GM19043 (cell line): ENCODE data around the gene DNMT3L.
"Not testable (repeated sequence)": the region's sequence is repeated elsewhere in the genome, so short reads cannot be mapped to it uniquely, and the experiment has no call there.

Experiments used
- ATAC-seq: cut with Tn5 transposase; IDR thresholded peaks from one replicate; pipeline ENCODE4 v1.9.1; 2021; ENCODE audit warnings: low read depth; ENCODE audit not compliant: unreplicated experiment

DNMT3L gene

GRCh38 chr21:44261675-44262295 lies at the start of gene DNMT3L:
TSS of gene DNMT3L (minus strand) at chr21:44261897. CDS start at chr21:44261259, 638 bp downstream.
- ATAC-seq: no peak

GRCh38 chr21:44310628-44311507 lies 49.2 kb upstream of the DNMT3L start:
- ATAC-seq: no peak

GRCh38 chr21:44306936-44307704 lies 45.4 kb upstream of the DNMT3L start:
- no peak for ATAC-seq

GRCh38 chr21:44305691-44306090 lies 44.0 kb upstream of the DNMT3L start:
- no peak for ATAC-seq

- ATAC-seq: no peak
Observed at GRCh38 chr21:44304877-44305293, 43.2 kb upstream of the DNMT3L start.

- no peak for ATAC-seq
Observed at GRCh38 chr21:44304011-44304616, 42.4 kb upstream of the DNMT3L start.

GRCh38 chr21:44303490-44303981 lies 41.8 kb upstream of the DNMT3L start:
- ATAC-seq: no peak

GRCh38 chr21:44302573-44303401 lies 41.1 kb upstream of the DNMT3L start:
- ATAC-seq: not testable (repeated sequence)

- no peak for ATAC-seq
Observed at GRCh38 chr21:44301961-44302406, 40.3 kb upstream of the DNMT3L start.

- no peak for ATAC-seq
Observed at GRCh38 chr21:44301141-44301540, 39.4 kb upstream of the DNMT3L start.

- no peak for ATAC-seq
Observed at GRCh38 chr21:44300262-44300959, 38.7 kb upstream of the DNMT3L start.

- ATAC-seq: peak; percentile 51
Observed at GRCh38 chr21:44299458-44300261, 38.0 kb upstream of the DNMT3L start, which contains the start of gene PFKL. TSS of gene PFKL (plus strand) at chr21:44300053. CDS start at chr21:44300106, 53 bp downstream.

GRCh38 chr21:44299085-44299457 lies 37.4 kb upstream of the DNMT3L start:
- no peak for ATAC-seq

GRCh38 chr21:44298301-44298700 lies 36.6 kb upstream of the DNMT3L start:
- no peak for ATAC-seq

GRCh38 chr21:44297525-44298290 lies 36.0 kb upstream of the DNMT3L start:
- ATAC-seq: no peak

GRCh38 chr21:44296916-44297315 lies 35.2 kb upstream of the DNMT3L start:
- no peak for ATAC-seq

- ATAC-seq: no peak
Observed at GRCh38 chr21:44296103-44296519, 34.4 kb upstream of the DNMT3L start.
